ENCODE results near the gene UNC79.

Gene UNC79

GRCh38 chr14:93675651-93676050 lies 244.9 kb downstream of the UNC79 start:
- Histone ChIP-seq H4K20me1 (ENCODE audit: low read depth, low read length) (no peaks in the 10 kb centered on the region), H2AFZ (ENCODE audit: low read depth, low read length, severe bottlenecking) (no peak overlapping the region), H3K27ac (ENCODE audit: low read depth, low read length) (no peak overlapping the region), H3K36me3 (ENCODE audit: low read length) (no peaks in the 10 kb centered on the region), H3K4me3 (ENCODE audit: insufficient read depth, low read length, poor library complexity, severe bottlenecking) (no peak overlapping the region), H3K9me2 (replicated peaks; ENCODE audit: insufficient read depth, low read length) (no peaks in the 10 kb centered on the region), H3F3A (ENCODE audit: insufficient read depth) (no peaks in the 10 kb centered on the region), H3K9me3 (ENCODE audit: insufficient read depth, low read length) (no peaks in the 10 kb centered on the region), H3K79me2 (ENCODE audit: insufficient read depth, low read length) (no peaks in the 10 kb centered on the region), H3K9ac (ENCODE audit: low read length) (no peak overlapping the region), H3K27me3 (ENCODE audit: low read length) (no peaks in the 10 kb centered on the region), H3K4me2 (ENCODE audit: low read depth, low read length, poor library complexity, severe bottlenecking) (no peak overlapping the region)
- no peak for TF ChIP-seq EZH2phosphoT487 (conservative IDR thresholded peaks at IDR 0.05; ENCODE audit: low read length)
- no peak for TF ChIP-seq CTCF (IDR thresholded peaks at IDR 0.05; ENCODE audit: insufficient read depth, low read length, poor library complexity, severe bottlenecking)

GRCh38 chr14:93676416-93676958 lies 245.7 kb downstream of the UNC79 start:
- TF ChIP-seq EZH2phosphoT487 (conservative IDR thresholded peaks at IDR 0.05; ENCODE audit: low read length): no peak
- no peak for TF ChIP-seq CTCF (IDR thresholded peaks at IDR 0.05; ENCODE audit: insufficient read depth, low read length, poor library complexity, severe bottlenecking)
- Histone ChIP-seq H3K79me2 (ENCODE audit: insufficient read depth, low read length) (no peaks in the 10 kb centered on the region), H3K36me3 (ENCODE audit: low read length) (no peaks in the 10 kb centered on the region), H3K27me3 (ENCODE audit: low read length) (no peaks in the 10 kb centered on the region), H3K9me2 (replicated peaks; ENCODE audit: insufficient read depth, low read length) (no peaks in the 10 kb centered on the region), H3K9ac (ENCODE audit: low read length) (no peak overlapping the region), H3K9me3 (ENCODE audit: insufficient read depth, low read length) (no peaks in the 10 kb centered on the region), H3K27ac (ENCODE audit: low read depth, low read length) (no peak overlapping the region), H3K4me2 (ENCODE audit: low read depth, low read length, poor library complexity, severe bottlenecking) (no peak overlapping the region), H2AFZ (ENCODE audit: low read depth, low read length, severe bottlenecking) (no peak overlapping the region), H4K20me1 (ENCODE audit: low read depth, low read length) (no peaks in the 10 kb centered on the region), H3K4me3 (ENCODE audit: insufficient read depth, low read length, poor library complexity, severe bottlenecking) (no peak overlapping the region), H3F3A (ENCODE audit: insufficient read depth) (no peaks in the 10 kb centered on the region)

- Histone ChIP-seq H3K79me2 (ENCODE audit: insufficient read depth, low read length) (no peaks in the 10 kb centered on the region), H3K4me3 (ENCODE audit: insufficient read depth, low read length, poor library complexity, severe bottlenecking) (no peak overlapping the region), H3K27me3 (ENCODE audit: low read length) (no peaks in the 10 kb centered on the region), H2AFZ (ENCODE audit: low read depth, low read length, severe bottlenecking) (no peak overlapping the region), H3K9me3 (ENCODE audit: insufficient read depth, low read length) (no peaks in the 10 kb centered on the region; the same call in 1 of the 2 replicates), H3F3A (ENCODE audit: insufficient read depth) (no peaks in the 10 kb centered on the region), H3K4me2 (ENCODE audit: low read depth, low read length, poor library complexity, severe bottlenecking) (no peak overlapping the region), H3K27ac (ENCODE audit: low read depth, low read length) (no peak overlapping the region), H3K36me3 (ENCODE audit: low read length) (no peaks in the 10 kb centered on the region), H3K9me2 (replicated peaks; ENCODE audit: insufficient read depth, low read length) (no peaks in the 10 kb centered on the region), H4K20me1 (ENCODE audit: low read depth, low read length) (no peaks in the 10 kb centered on the region), H3K9ac (ENCODE audit: low read length) (no peak overlapping the region)
- TF ChIP-seq CTCF (IDR thresholded peaks at IDR 0.05; ENCODE audit: insufficient read depth, low read length, poor library complexity, severe bottlenecking) (no peak), EZH2phosphoT487 (conservative IDR thresholded peaks at IDR 0.05; ENCODE audit: low read length) (no peak)
These were observed 251.7 kb downstream of the UNC79 start for GRCh38 chr14:93682459-93682858.
